HG03571 (cell line): ENCODE results near the gene TMEFF2.
"Not testable (repeated sequence)": the region's sequence is repeated elsewhere in the genome, so short reads cannot be mapped to it uniquely, and the experiment has no call there.

Experiments
- ATAC-seq: cut with Tn5 transposase; IDR thresholded peaks from one replicate; pipeline ENCODE4 v1.9.1; 2021; ENCODE audit not compliant: unreplicated experiment

TMEFF2 gene

GRCh38 chr2:192132604-192133003 lies 62.1 kb downstream of the TMEFF2 start:
- ATAC-seq, result not testable (repeated sequence)

GRCh38 chr2:192130312-192130711 lies 64.4 kb downstream of the TMEFF2 start:
- ATAC-seq, result not testable (repeated sequence)

- ATAC-seq, result no peak
Observed at GRCh38 chr2:192128655-192129054, 66.1 kb downstream of the TMEFF2 start.

- no peak for ATAC-seq
Observed at GRCh38 chr2:192127434-192127833, 67.3 kb downstream of the TMEFF2 start.

- no peak for ATAC-seq
Observed at GRCh38 chr2:192126912-192127311, 67.8 kb downstream of the TMEFF2 start.

GRCh38 chr2:192126426-192126825 lies 68.3 kb downstream of the TMEFF2 start:
- ATAC-seq, result no peak

GRCh38 chr2:192124571-192124970 lies 70.2 kb downstream of the TMEFF2 start:
- no peak for ATAC-seq

GRCh38 chr2:192123847-192124246 lies 70.9 kb downstream of the TMEFF2 start:
- ATAC-seq, result no peak

GRCh38 chr2:192122946-192123345 lies 71.8 kb downstream of the TMEFF2 start:
- ATAC-seq, result no peak

GRCh38 chr2:192122141-192122540 lies 72.6 kb downstream of the TMEFF2 start:
- no peak for ATAC-seq

GRCh38 chr2:192119536-192119935 lies 75.2 kb downstream of the TMEFF2 start:
- no peak for ATAC-seq

GRCh38 chr2:192117705-192118104 lies 77.0 kb downstream of the TMEFF2 start:
- ATAC-seq, result no peak

GRCh38 chr2:192111536-192111935 lies 83.2 kb downstream of the TMEFF2 start:
- not testable (repeated sequence) for ATAC-seq

- no peak for ATAC-seq
Observed at GRCh38 chr2:192099742-192100141, 95.0 kb downstream of the TMEFF2 start.

GRCh38 chr2:192098814-192099491 lies 95.8 kb downstream of the TMEFF2 start:
- no peak for ATAC-seq

- no peak for ATAC-seq
Observed at GRCh38 chr2:192091476-192091875, 103.3 kb downstream of the TMEFF2 start.

GRCh38 chr2:192090911-192091310 lies 103.8 kb downstream of the TMEFF2 start:
- ATAC-seq, result no peak

GRCh38 chr2:192087398-192087958 lies 107.3 kb downstream of the TMEFF2 start:
- no peak for ATAC-seq

- ATAC-seq, result no peak
Observed at GRCh38 chr2:192082121-192082520, 112.6 kb downstream of the TMEFF2 start.

- not testable (repeated sequence) for ATAC-seq
Observed at GRCh38 chr2:192080096-192080495, 114.6 kb downstream of the TMEFF2 start.

GRCh38 chr2:192073878-192074277 lies 120.9 kb downstream of the TMEFF2 start:
- no peak for ATAC-seq

GRCh38 chr2:192072778-192073177 lies 122.0 kb downstream of the TMEFF2 start:
- ATAC-seq, result no peak

GRCh38 chr2:192072261-192072660 lies 122.5 kb downstream of the TMEFF2 start:
- ATAC-seq, result no peak
